IPS-NIHi7 (cell line): ENCODE results near the gene DNAAF2.
"Not testable (repeated sequence)": the region's sequence is repeated elsewhere in the genome, so short reads cannot be mapped to it uniquely, and the experiment has no call there.

ENCODE experiments used
- DNase-seq: peaks from one replicate; pipeline ENCODE4 v3.0.0; 2012; ENCODE audit warnings: mixed read lengths; ENCODE audit errors: extremely low spot score

Gene DNAAF2

GRCh38 chr14:49634547-49635334 lies at the start of gene DNAAF2:
DNAAF2 (minus strand) TSS chr14:49635244; CDS start chr14:49635149, 95 bp downstream.
- peak; percentile 52 for DNase-seq

DNA sequence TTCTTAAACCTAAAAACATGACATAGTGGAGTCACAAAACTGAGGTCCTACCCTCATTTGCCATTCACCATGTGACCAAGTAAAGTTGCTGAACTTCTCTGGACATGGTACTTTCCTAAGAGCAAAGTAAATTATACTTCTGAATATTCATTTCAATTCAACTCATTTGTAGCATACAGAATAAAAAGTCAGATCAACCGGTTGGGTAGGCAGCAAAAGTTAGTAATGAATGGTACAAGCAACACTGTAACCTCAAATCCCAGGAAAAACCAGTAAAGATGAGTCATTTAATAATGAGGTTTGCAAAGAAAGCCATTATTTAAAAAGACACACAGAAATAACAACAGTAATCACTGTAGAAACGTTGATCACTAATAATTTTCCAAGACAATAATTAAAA lies 44.2 kb upstream of the DNAAF2 start:
- DNase-seq, result no peak

- no peak for DNase-seq
These were observed 42.6 kb upstream of the DNAAF2 start for GRCh38 chr14:49677643-49678042.

DNA sequence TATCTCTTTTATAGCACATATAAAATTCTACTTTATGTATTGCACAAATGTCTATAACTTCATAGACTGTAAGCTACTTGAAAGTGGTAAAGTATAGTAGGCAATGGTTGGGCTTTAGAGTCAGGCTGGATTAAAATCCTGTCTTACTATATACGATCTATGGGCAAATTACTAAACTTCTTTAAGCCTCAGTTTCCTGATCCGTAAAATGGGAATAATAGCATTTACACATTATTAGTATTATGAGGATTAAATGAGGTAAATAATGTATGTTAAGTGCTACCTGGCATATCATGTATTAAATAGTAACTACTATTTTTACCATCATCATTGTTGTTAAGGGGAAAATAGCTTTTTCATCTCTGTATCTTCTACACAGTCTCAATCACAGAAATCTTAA lies 38.5 kb upstream of the DNAAF2 start:
- DNase-seq, result no peak

DNA sequence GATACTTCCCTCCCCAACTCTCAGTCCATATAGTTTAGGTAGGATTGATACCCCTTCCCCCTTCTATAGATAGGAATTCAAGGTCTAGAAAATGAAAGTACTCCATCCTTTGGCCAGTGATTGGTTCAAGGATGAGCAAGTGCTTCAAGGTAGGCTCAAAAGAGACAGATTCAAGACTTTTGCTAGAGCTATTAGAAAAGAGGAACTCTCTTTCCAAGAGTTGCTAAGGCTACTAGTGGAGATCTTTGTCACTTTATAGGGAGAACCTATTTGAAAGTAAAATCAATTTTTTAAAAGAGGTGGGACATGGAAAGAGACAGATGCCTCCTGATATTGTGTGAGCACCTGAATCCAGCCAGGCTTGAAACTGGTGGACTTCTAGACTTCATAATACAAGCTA lies 35.4 kb upstream of the DNAAF2 start:
- no peak for DNase-seq

- DNase-seq, result no peak
These were observed 24.7 kb upstream of the DNAAF2 start for GRCh38 chr14:49659526-49660455.

GRCh38 chr14:49657500-49657899 lies 22.5 kb upstream of the DNAAF2 start:
- not testable (repeated sequence) for DNase-seq

- no peak for DNase-seq
These were observed 19.5 kb upstream of the DNAAF2 start for GRCh38 chr14:49654511-49654910.

DNA sequence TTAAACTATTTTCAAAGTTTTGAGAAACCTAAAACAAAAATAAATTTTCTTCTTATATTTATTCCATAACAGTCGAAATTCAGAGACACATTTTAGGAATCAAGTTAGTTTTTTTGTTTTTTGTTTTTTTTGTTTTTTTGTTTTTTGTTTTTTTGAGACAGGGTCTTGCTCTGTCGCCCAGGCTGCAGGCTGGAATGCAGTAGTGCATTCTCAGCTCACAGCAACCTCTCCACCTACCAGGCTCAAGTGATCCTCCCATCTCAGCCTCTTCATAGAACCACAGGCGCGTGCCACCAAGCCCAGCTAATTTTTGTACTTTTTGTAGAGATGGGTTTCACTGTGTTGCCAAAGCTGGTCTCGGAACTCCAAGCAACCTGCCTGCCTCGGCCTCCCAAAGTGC lies 18.5 kb upstream of the DNAAF2 start:
- DNase-seq, result no peak

- DNase-seq, result no peak
These were observed 7.1 kb upstream of the DNAAF2 start for GRCh38 chr14:49642163-49642562.

- DNase-seq, result no peak
These were observed 6.7 kb upstream of the DNAAF2 start for GRCh38 chr14:49641697-49642129.

- DNase-seq, result no peak
These were observed 5.7 kb upstream of the DNAAF2 start for GRCh38 chr14:49640540-49641417.

DNA sequence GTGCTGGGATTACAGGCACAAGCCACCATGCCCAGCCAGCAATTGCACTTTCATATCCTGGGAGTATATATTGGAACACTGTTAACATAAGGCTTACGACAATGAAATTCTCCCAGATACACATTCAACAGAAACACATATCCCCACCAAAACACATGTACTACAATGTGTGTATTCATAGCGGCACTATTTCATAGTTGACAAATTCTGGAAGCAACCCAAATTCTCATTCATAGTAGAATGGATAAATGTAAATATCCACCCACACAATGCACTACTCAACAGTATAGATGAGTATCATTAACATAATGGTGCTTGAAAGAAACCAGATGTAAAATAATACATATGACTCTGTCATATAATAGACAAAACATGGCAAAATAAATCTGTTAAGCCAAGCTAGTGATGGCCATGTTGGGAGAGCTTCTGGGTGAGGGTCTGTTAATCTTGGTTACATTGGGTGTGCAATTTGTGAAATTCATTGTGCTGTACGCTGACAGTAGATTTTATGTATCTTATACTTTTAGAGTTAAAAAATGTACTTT lies 2.6 kb upstream of the DNAAF2 start:
- no peak for DNase-seq

GRCh38 chr14:49636866-49637265 lies 1.8 kb upstream of the DNAAF2 start:
- DNase-seq, result no peak

DNA sequence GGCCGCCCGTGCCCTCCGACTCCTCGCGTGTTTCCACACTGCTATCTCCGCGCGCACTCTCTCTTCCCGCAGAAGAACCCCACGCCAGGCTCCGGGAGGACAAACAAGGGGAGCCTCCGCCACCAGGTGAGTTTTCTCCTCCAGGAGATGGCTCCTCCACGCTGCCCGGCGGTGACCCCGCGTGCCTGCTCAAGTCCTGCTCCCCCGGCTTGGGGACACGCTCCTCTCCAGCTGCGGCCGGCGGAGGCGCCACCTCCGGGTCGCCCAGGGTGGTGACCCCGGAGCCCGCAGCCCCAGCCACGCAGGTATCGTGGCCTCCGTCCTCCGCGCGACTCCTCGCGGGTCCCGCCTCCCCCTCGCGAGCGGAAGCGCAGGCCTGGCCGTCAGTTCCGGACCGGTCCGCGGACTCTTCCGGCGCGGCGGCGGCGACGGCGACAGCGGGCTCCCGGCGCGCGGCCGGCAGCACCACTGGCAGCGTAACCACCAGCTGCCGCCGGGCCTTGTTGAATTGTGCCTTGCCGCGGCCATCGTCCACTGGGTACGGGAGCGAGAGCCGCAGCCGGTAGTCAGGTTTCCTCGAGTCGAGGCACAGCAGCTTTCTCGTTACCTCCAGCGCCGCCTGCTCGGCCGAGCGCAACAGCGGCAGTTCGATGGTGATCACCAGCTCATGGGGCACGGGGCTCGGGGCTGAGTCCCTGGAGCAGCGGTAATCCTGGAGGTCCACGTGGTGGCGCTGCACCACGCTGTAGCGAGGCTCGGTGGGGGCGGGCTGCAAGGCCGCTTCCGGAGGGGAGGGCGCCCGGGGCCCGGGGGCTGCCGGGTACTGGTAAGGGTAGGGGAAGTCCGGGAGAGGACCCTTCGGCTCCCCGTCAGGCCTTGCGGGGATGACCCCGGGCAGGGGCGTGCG lies 1.2 kb downstream of the DNAAF2 start:
- DNase-seq, result peak; percentile 93

- no peak for DNase-seq
These were observed 10.9 kb downstream of the DNAAF2 start for GRCh38 chr14:49623941-49624839.

GRCh38 chr14:49623387-49623786 lies 11.7 kb downstream of the DNAAF2 start:
- DNase-seq, result no peak

DNA sequence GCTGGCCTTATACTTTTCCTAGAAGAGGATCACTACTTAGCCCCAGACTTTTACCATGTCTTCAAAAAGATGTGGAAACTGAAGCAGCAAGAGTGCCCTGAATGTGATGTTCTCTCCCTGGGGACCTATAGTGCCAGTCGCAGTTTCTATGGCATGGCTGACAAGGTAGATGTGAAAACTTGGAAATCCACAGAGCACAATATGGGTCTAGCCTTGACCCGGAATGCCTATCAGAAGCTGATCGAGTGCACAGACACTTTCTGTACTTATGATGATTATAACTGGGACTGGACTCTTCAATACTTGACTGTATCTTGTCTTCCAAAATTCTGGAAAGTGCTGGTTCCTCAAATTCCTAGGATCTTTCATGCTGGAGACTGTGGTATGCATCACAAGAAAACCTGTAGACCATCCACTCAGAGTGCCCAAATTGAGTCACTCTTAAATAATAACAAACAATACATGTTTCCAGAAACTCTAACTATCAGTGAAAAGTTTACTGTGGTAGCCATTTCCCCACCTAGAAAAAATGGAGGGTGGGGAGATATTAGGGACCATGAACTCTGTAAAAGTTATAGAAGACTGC lies 12.9 kb downstream of the DNAAF2 start:
- DNase-seq, result no peak
